DMS153 treated with DMSO at 0.1 percent for 48 hours (cell line): ENCODE results near the gene UTP11.

Experiments used
- DNase-seq: peaks from one replicate; lab custom pipeline; 2025; ENCODE audit not compliant: unreplicated experiment; lab: John Stamatoyannopoulos, UW

UTP11 gene

DNA sequence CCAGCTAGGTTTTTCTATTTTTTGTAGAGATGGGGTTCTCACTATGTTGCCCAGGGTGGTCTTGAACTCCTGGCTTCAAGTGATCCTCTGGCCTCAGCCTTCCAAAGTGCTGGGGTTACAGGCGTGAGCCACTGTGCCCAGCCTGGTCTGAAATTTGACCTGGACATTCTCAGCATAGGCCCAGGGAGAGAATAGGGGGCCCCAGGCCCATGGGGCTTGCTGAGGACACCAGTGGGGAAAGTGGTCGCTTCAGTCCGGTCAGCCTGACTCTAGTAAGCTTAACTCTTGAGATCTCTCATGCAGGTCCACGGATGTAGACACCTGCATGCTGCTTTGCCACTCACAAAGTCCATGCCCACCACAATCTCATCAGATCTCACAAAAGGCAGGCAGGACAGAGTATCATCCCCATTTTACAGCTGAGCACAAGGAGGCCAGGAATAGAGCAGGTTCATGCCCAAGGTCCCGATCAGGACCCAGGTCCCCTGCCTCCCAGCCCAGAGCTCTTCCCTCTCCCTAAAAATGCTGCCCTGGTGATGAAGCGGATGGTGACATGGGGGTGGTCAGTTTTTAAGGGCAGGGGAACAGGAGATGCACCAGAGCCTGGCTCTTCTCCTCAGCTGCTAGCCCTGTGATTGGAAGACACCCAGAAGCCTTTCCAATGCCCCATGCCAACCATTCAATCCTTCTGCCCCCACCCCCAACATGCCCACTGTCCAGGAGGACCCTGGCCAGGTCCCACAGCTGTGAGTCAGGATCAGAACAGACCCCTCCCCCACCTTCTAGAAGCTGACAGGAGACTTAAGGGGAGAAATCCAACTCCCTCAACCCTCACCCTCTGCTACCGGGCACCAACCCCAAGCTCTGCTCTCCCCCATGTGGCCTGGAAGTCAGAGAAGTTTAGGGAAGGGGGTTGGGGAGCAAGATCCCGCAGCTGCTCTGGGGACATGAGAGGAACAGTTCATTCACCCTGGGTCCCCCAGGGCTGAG lies 9.0 kb upstream of the UTP11 start:
- no peak for DNase-seq

DNA sequence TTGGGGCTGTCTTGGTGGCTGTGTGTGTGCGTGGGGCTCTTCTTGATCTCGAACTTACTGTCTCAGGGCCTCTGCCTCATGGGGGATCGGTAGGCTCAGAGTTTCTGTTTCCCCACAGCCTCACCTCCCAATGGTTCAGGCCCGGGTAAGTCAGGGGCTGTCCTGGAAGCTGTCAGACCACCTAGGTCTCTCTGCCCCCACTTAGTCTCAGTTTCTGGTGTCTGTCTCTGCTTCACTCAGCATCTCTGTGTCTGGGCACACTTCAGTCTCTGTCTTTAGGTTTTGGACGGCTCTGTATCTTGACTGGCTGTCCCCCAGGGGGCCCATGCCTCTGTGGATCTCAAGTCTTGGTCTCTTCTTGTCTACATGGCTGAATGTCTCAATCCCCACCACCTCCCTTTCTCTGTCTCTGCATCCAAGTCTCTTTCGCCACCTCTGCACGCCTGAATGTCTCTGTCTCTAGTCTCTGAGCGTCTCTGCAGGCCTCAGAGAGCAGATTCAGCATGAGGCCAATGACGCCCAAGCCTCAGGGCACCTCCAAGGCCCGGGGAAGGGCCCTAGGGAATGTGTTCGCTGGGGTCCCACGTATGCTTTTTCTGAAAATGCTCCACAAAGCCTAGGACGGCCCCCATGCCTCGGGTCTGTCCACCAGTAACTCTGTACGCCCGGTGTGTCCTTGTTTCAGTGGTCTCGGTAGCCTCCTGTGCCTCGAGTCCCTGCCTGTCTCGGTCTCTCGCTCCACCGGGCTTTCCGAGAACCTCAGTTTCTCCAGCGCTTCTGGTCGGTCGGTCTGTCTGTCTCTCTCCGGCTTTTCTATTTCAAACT lies 8.0 kb upstream of the UTP11 start:
- no peak for DNase-seq

DNA sequence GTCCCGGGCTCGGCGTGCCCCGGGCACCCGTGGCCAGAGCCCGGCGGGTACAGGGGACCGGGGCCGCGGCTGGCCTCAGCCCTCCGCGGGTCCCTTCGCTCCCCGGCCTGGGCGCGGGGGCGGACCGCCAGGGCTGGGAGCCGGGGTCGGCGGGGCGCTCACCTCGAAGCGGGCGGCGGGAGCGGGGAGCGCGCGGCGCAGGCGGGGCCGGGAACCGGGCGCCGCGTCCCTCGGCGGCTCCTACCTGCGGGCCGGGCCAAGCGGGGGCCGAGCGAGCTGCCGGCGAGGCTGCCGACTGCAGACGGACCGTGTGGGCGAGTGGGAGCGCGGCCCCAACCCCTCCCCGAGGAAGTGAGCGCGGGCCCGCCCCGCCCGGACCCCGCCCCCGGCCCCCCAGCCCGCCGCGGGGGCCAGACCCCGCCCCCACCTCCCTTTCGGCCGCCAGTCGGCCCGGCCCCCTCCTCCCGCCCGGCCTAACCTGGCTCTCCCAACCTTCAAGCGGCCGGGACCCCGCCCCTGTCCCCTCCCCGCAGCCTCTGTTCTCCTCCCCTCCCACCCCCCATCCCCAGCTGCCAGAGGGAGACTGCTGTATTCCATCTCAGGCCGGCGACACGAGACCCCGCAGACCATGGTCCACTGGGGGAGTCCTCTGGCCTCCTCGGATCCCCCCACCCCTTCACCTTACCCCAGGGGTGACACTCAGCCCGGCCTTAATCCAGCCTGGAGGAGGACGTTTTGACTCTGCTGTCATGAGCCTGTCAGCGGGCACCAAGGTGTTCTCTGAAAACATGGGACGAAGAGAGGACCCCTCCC lies 7.1 kb upstream of the UTP11 start, which contains the start of gene FHL3:
Gene FHL3, minus strand, starts transcription at position 320 of the 813 bp plus-strand sequence. CDS start 6,102 bp downstream, outside the sequence.
- DNase-seq, result no peak

DNA sequence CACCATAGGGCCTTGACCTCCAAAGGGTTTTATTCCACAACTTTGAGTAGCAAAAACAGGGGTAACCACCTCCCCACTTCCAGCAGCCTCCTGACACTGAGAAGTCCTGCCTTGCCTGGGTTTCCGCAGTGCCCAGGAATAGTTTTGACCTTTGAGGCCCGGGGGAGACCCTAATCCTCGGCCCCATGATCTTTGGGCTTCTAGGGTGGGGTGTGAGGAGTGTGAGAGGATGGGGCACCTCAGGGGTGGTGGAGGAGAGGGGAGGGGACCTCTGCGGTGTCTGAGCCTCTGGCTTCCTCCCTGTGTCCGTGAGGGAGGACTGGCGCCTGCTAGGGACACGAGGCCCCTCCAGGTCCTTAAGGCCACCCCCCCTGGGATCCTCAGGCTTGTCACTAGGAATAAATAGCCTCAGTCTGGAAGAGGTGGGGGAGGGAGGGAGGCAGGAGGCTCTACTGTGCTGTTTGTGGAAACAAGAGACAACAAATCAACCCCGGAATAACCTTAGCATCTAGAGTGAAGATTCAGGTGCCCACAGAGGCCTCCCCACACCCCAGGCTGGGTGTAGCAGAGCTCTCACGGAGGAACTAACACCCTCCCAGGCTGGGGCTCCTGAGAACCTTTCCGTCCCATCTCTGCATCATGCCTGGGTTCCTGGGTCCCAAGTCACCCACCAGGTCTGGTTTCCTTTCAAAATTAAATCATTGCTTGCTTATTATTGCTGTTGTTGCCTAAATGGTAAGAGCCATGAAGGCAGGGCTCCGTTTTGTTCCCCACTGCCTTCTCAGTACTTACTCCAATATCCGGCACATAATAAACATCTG lies 6.3 kb upstream of the UTP11 start:
- DNase-seq, result no peak

DNA sequence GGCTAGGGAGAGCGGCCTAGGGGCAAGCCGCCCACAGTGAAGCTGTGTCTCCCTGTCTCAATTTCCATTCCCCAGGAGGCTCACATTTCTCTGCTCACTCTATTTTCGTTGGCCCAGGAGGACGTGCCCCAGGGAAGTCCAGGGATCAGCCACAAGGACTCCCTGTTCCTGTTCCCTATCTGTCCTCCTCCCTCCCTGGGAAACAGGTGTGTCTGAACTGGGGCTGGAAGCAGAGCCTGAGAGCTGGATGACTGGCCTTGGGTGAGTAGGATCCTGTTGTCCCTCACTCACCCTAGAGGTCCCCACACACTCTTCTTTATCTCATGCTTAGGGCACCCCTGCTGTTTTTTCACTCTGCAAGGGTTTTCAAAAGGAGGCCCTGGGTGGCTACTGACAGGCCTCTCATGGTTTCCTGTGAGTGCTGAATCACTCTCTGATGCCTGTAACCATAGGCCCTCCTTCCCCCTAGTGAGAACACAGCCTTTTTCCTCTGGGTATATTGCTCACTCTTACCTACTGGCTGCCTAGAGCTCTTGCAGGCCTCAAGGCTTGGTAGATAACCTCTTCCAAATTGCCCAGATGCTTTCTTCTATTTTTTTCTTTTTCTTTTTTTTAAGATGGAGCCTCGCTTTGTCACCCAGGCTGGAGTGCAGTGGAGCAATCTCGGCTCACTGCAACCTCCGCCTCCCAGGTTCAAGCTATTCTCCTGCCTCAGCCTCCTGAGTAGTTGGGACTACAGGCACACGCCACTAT lies 3.3 kb upstream of the UTP11 start:
- DNase-seq, result no peak

DNA sequence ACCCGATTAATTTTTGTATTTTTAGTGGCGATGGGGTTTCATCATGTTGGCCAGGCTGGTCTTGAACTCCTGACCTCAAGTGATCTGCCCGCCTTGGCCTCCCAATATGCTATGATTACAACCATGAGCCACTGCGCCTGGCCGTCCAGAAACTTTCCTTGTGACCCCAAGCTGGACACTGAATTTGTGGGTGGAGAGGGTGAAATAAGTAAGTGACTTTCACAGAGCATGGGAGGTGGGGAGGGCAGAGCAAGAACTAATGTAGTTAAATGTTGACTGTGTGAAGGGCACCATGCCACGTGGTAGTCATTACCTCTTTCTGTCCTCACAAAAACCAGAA lies 2.7 kb upstream of the UTP11 start:
- DNase-seq, result no peak

DNA sequence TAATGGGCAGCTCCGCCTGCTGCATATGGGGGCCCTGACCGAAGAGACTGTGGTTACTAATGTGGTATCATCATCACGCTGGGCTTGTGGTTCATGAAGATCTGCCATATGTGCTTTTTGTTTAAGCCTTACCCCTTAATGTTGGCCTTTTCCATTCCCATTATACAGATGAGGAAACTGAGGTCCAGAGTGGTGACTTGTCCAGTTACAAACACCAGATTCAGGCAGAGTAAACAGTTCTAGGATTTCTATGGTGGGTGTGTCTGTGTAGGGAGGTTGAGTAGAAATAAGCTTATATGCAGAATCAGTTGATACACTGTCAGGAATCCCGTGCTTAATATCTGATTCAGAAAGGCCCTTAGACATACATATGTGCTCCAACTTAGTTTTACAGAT lies 691 bp downstream of the UTP11 start:
- no peak for DNase-seq

DNA sequence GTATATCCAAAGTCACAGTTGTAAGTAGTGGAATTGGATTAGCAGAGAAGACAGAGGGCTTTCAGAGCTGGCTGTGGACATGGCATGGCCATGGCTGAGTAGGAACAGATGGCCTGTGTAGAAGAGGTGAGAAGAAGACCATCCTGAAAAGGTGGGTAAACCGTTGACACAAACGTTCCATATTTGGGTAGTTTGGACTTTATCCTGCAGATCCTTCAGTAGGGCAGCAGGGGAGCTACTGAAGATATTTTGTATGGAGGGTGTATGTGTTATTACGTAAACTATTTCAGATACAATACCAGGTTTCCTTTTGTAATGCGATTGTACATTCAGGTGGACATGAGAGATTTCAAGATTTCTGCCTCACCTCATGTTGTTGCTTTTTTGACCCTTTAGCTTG lies 1.6 kb downstream of the UTP11 start:
- DNase-seq, result no peak

DNA sequence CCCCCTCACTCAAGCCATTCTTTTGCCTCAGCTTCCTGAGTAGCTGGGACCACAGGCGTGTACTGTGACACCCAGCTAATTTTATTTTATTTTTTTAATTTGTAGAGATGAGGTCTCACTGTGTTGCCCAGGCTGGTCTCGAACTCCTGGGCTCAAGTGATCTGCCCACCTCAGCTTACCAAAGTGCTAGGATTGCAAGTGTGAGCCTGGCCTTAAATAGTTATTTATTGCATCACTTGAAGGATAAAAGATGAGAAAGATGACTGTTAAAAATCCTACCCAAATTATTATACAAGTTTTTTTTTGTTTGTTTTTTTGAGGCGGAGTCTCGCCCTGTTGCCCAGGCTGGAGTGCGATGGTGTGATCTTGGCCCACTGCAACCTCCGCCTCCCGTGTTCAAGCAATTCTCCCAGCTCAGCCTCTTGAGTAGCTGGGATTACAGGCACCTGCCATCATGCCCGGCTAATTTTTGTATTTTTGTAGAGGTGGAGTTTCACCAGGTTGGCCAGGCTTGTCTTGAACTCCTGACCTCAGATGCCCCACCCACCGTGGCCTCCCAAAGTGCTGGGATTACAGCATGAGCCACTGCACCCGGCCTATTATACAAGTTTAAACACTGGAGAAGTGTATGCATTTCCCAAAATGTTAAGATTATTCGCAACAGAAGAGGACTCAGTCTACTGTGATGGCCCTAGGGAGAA lies 2.3 kb downstream of the UTP11 start:
- DNase-seq, result no peak

DNA sequence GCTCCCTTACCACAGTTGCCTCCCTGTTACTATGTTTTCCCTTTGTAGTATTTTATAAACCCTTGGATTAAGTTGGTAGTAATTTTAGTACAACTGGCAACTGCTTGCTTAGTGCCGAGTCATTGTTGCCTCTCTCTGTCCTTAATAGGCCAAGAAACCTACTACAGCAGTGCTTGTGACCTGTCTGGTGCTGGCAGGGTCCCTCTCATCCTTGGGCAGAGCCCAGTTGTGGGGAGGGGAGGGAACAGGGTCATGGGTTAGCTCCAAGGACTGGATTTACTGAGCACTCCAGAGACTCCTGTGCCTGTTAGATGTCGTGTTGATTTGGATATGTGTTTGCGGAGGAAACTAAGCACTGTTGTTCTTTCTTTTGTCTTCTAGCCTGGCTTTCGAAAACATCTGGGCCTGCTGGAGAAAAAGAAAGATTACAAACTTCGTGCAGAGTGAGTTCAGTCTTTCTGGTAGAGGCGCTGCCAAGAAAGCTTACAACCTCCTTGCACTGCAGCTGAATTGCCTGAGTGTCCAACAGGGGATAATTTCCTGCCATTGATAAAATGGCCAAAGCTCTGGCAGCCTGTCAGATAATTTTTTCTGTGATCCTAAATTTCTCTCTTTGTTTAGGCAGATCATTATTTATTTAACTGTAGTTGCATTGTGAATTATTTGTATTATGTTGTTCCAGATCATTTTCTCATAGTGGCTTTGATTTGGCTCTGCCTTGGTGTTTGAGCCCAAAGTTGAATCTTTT lies 3.6 kb downstream of the UTP11 start:
- DNase-seq, result no peak

DNA sequence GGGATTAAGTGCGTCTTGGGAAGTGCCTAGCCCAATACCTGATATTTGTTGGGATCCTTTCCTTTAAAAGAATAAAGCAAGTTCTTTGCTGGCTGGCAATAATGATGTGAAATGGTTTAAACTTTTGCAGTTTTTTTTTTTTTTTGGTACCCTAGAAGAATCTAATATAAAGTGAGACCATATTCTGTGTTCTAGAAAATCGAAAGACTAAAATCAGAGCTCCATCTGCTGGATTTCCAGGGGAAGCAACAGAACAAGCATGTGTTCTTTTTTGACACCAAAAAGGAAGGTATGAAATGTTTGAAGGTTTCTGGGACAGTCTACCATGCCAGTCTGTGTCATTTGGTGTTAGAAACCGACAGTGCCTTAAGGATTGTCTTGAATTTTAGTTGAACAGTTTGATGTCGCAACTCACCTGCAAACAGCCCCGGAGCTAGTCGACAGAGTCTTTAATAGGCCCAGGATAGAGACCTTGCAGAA lies 6.4 kb downstream of the UTP11 start:
- DNase-seq, result no peak

DNA sequence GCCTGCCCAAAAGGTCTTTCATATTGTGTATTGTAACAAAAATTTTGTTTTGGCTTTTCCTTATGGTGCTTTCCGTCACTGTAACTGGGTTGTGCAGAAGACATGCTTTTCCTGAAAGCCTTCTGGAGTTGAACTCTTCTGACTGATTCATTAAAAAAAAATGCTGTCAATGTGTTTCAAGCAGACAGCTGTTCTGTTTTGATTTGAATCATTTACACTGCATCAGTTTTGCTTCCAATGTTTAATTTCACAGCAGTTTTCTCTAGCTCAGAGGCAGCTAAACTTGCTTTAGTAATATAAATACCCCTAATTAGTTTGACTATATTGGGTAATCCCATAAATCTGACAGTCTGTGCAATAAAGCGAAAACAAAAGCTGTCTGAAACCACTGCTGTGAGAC lies 7.9 kb downstream of the UTP11 start:
- DNase-seq, result no peak

DNA sequence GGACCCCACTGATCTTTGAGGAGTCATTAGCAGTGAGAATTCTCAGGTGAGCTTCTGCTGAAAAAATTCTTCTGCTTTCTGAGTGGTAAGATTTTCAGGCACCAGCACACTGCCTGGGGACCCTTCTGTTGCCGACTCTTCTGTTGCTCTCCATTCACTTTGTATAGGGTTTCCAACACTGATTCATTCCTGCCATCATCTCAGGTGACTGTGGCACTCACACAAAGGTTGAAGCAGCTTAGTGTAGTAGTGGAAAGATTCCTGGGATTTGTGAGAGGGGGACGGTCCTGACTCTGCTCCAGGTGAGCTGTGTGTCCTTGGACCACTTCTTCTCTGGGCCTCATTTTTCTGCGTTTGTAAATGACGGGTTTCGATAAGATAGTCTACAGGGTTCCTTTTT lies 9.4 kb downstream of the UTP11 start:
- no peak for DNase-seq

DNA sequence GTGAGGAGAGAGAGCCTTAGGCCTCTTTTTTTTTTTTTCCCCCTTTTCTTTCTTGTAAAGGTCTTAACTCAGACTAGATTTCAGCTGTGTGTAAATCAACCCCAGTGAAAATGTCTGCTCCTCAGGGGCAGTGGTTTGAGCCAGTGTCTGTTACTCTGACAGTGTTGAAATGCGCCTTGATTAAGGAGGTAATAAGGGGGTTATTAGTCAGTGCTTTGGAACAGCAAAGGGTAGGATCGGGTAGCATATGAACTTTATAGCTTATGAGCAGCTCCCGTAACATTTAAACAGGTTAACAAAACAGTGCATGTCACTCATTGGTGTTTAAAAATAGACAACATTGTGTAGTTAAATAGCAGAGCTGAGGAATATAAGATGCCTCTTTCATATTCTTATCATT lies 10.3 kb downstream of the UTP11 start:
- DNase-seq, result no peak

DNA sequence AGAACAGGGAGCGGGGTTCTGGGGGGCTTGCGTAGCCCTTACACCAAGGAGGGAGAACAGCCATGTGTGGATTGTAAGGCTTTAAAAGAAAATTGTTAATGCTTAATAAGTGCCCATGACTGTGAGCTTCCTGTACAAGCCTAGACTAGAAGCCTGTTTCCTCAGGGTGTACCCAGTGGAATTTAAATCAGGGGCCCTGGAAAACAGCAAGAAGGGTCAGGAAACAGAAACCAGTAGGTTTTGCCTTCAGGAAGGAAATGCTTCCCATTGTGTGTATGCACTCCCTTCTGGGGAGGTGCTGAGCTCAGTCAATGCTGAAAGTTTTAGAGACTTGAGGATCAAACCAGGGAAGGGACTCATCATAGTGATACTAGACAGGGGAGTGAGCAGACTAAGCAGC lies 12.7 kb downstream of the UTP11 start:
- no peak for DNase-seq

DNA sequence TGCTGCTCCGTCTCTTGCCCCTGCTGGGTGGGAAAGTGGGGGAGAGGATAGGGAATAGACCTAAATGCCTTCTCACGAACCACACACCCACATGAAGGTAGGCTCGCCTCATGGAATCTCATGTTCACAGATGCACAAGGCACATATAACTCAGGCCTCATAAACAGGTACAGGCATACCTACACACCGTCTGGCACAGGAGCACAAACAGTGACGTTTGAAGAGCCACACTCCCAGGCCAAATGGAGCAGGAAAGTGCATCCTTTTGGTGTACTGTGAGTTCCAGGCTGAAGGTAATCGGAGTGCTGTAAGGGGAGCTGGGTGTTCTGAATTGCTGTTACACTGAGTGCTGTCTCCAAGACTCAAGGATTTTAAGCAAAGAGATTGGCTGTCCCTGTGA lies 13.1 kb downstream of the UTP11 start:
- DNase-seq, result no peak

DNA sequence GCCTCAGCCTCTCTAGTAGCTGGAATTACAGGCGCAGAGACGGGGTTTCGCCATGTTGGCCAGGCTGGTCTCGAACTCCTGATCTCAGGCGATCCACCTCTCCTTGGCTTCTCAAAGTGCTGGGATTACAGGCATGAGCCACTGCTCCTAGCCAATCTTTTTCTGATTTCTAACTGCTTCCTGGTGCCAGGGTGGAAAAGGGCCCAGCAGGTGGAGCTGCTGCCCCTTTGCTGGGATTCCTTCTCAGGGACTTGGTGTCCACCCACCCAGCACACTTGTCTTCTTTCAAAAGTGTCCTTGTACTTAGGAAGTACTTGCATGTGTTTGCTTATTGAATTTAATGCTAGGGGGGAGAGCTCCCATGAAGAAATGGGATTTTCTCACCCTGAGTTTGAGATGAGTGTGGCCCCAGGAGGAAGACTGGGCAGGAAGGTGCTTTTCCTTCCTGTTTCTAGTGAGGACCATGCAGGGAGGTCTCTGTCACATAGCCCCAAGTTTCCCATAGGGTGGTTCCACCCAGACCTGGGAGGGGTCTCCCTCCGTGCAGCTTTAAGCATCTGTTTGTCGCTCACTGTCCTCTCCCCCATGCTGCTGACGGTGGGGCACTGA lies 14.2 kb downstream of the UTP11 start:
- peak; percentile 34 for DNase-seq
